Hepatocyte (in vitro differentiated cells): ENCODE measurements around the gene KIAA0513.

Source experiments
- EZH2phosphoT487 ChIP-seq: fragments of 200-600 bp; sonication (generic); IDR thresholded peaks from one replicate; pipeline ENCODE4 v1.6.1; 2018; ENCODE audit warnings: antibody characterized with exemption, mild to moderate bottlenecking, low read depth, moderate library complexity; ENCODE audit not compliant: unreplicated experiment, severe bottlenecking
- TF ChIP-seq, protein P1 (sequence below): fragments of 200-600 bp; sonication (generic); IDR thresholded peaks from 2 replicates; pipeline ENCODE4 v1.5.1; 2016; ENCODE audit warnings: antibody characterized with exemption, mild to moderate bottlenecking; ENCODE audit not compliant: poor library complexity

DNA sequence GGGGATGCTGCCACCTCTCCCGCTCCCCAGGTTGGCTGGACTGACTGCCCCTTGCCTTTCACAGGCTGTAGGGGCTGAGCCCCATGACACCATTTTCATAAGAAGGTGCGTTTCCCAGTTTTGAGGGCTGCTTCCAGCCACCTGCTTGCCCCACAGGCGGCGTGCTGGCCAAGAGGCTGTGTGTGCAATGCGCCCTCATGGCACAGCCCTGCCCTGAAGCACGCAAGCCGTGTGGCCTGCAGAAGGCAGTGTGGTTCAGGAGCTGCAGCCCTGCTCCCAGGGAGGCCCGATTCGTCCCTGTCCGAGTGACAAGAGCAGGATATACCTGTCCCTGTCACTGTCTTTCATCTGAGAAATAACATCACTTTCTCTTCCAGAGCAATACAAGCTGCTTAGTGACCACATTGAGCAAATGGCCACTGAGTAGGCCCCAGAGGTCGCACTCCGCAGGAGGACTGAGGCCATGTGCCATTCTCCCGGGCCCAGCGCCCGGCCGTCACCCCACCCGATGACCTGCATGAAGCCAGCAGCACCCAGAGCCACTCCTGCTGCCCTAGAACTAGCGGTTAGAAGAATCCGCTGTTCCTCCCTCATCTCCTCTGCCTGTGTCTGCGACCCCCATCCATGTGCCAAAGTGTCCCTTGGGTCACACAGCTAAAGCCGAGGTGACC lies 60.4 kb downstream of the KIAA0513 start:
- TF ChIP-seq, protein P1, sequence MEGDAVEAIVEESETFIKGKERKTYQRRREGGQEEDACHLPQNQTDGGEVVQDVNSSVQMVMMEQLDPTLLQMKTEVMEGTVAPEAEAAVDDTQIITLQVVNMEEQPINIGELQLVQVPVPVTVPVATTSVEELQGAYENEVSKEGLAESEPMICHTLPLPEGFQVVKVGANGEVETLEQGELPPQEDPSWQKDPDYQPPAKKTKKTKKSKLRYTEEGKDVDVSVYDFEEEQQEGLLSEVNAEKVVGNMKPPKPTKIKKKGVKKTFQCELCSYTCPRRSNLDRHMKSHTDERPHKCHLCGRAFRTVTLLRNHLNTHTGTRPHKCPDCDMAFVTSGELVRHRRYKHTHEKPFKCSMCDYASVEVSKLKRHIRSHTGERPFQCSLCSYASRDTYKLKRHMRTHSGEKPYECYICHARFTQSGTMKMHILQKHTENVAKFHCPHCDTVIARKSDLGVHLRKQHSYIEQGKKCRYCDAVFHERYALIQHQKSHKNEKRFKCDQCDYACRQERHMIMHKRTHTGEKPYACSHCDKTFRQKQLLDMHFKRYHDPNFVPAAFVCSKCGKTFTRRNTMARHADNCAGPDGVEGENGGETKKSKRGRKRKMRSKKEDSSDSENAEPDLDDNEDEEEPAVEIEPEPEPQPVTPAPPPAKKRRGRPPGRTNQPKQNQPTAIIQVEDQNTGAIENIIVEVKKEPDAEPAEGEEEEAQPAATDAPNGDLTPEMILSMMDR = no peak
- TF ChIP-seq EZH2phosphoT487 = no peak
